WTC11 (cell line): Measurements from ENCODE around the gene CX3CR1. TPM values are rescaled to one million over a fixed set of nuclear protein-coding genes. Genes with fewer than 3 reads are reported as not detected.

Source experiments
- ATAC-seq: fragments of 200-7000 bp; cut with Tn5 transposase; 2 replicates; pipeline ENCODE4 v1.10.0; 2021; ENCODE audit warnings: mild to moderate bottlenecking, moderate library complexity
- CTCF ChIA-PET: fragments of 300-600 bp; sonication (Branson Sonifier 250); formaldehyde crosslinking; loops from one replicate; lab custom pipeline; 2021; ENCODE audit warnings: antibody characterized with exemption; lab: Charles Lee
- POLR2A ChIA-PET: fragments of 350-600 bp; sonication (Branson Sonifier 250); formaldehyde crosslinking; loops from one replicate; lab custom pipeline; 2021; ENCODE audit warnings: antibody characterized with exemption; lab: Charles Lee
- DNase-seq: peaks from one replicate; pipeline ENCODE4 v3.0.0; 2021; ENCODE audit warnings: low spot score
- H3K27ac Mint-ChIP-seq: 2 replicates; pipeline ENCODE4 v1.8.0; 2021; ENCODE audit warnings: mixed read lengths
- H3K27me3 Mint-ChIP-seq: 2 replicates; pipeline ENCODE4 v1.8.0; 2021; ENCODE audit warnings: low read depth, mild to moderate bottlenecking, moderate library complexity, mixed read lengths
- H3K36me3 Mint-ChIP-seq: 2 replicates; pipeline ENCODE4 v1.8.0; 2021; ENCODE audit warnings: mixed read lengths
- H3K4me1 Mint-ChIP-seq: 2 replicates; pipeline ENCODE4 v1.8.0; 2022; ENCODE audit warnings: mixed read lengths
- H3K4me3 Mint-ChIP-seq: 2 replicates; pipeline ENCODE4 v1.8.0; 2021; ENCODE audit warnings: mild to moderate bottlenecking, moderate library complexity, mixed read lengths
- H3K9me3 Mint-ChIP-seq: 2 replicates; pipeline ENCODE4 v1.8.0; 2021; ENCODE audit warnings: mixed read lengths
- ARID4B ChIP-seq: sonication (generic); formaldehyde crosslinking; IDR thresholded peaks from 2 replicates; pipeline ENCODE4 v1.8.0; 2023; ENCODE audit warnings: missing genetic modification reagents, mild to moderate bottlenecking, borderline replicate concordance
- FOXK1 ChIP-seq: sonication (generic); formaldehyde crosslinking; IDR thresholded peaks from 2 replicates; pipeline ENCODE4 v1.8.0; 2022; ENCODE audit warnings: mild to moderate bottlenecking, moderate library complexity, missing genetic modification reagents
- FOXP1 ChIP-seq: sonication (generic); formaldehyde crosslinking; IDR thresholded peaks from 2 replicates; pipeline ENCODE4 v1.8.0; 2022; ENCODE audit warnings: missing genetic modification reagents, mild to moderate bottlenecking, moderate library complexity, borderline replicate concordance
- MLX ChIP-seq: sonication (generic); formaldehyde crosslinking; IDR thresholded peaks from 2 replicates; pipeline ENCODE4 v1.8.1; 2023; ENCODE audit warnings: mild to moderate bottlenecking, missing genetic modification reagents, moderate library complexity
- NR3C1 ChIP-seq: sonication (generic); formaldehyde crosslinking; conservative IDR thresholded peaks from 2 replicates; pipeline ENCODE4 v1.8.1; 2023; ENCODE audit warnings: low read depth, mild to moderate bottlenecking, missing genetic modification reagents
- RORB ChIP-seq: fragments of 250-450 bp; sonication (Bioruptor Pico); IDR thresholded peaks from 2 replicates; pipeline ENCODE4 v1.9.0; 2021; ENCODE audit warnings: mild to moderate bottlenecking
- TEAD1 ChIP-seq: sonication (generic); formaldehyde crosslinking; IDR thresholded peaks from 2 replicates; pipeline ENCODE4 v1.8.0; 2022; ENCODE audit warnings: mild to moderate bottlenecking, missing genetic modification reagents
- TP53 ChIP-seq: sonication (generic); formaldehyde crosslinking; IDR thresholded peaks from 2 replicates; pipeline ENCODE4 v1.8.1; 2023; ENCODE audit warnings: mild to moderate bottlenecking, missing genetic modification reagents
- ZMAT4 ChIP-seq: fragments of 250-450 bp; sonication (Bioruptor Pico); IDR thresholded peaks from 2 replicates; pipeline ENCODE4 v1.9.0; 2021; ENCODE audit warnings: mild to moderate bottlenecking
- ZNF138 ChIP-seq: sonication (generic); formaldehyde crosslinking; conservative IDR thresholded peaks from 2 replicates; pipeline ENCODE4 v1.8.1; 2022; ENCODE audit warnings: mild to moderate bottlenecking, moderate library complexity, missing genetic modification reagents
- ZNF263 ChIP-seq: sonication (generic); formaldehyde crosslinking; IDR thresholded peaks from 2 replicates; pipeline ENCODE4 v1.8.1; 2022; ENCODE audit warnings: low read depth, mild to moderate bottlenecking, moderate library complexity, missing genetic modification reagents
- ZNF396 ChIP-seq: fragments of 250-450 bp; sonication (Bioruptor Pico); IDR thresholded peaks from 2 replicates; pipeline ENCODE4 v1.8.0; 2021; ENCODE audit warnings: mild to moderate bottlenecking, moderate library complexity, borderline replicate concordance
- ZNF423 ChIP-seq: fragments of 250-450 bp; sonication (Bioruptor Pico); IDR thresholded peaks from 2 replicates; pipeline ENCODE4 v2.1.2; 2022; ENCODE audit warnings: mild to moderate bottlenecking, moderate library complexity
- total RNA-seq: library from RNA; stranded (reverse); gene quantifications from 3 replicates; pipeline ENCODE4 v1.2.3, GENCODE V29; 2021
- TF ChIP-seq, protein P1 (sequence below): sonication (generic); formaldehyde crosslinking; conservative IDR thresholded peaks from 2 replicates; pipeline ENCODE4 v1.8.1; 2023; ENCODE audit warnings: mild to moderate bottlenecking, low read depth, missing genetic modification reagents, moderate library complexity
- TF ChIP-seq, protein P2 (sequence below): fragments of 250-450 bp; sonication (Bioruptor Pico); IDR thresholded peaks from 2 replicates; pipeline ENCODE4 v1.9.0; 2021; ENCODE audit warnings: mild to moderate bottlenecking, borderline replicate concordance
- TF ChIP-seq, protein P3 (sequence below): sonication (generic); formaldehyde crosslinking; IDR thresholded peaks from 2 replicates; pipeline ENCODE4 v1.8.1; 2022; ENCODE audit warnings: mild to moderate bottlenecking, moderate library complexity, missing genetic modification reagents

Gene CX3CR1
- total RNA-seq, 1 experiment from 2014 or later = 0.11 TPM

- TF ChIP-seq ZNF396 (CRISPR knock-in tag) = no peak
- TF ChIP-seq RORB = no peak
- TF ChIP-seq, protein P1, sequence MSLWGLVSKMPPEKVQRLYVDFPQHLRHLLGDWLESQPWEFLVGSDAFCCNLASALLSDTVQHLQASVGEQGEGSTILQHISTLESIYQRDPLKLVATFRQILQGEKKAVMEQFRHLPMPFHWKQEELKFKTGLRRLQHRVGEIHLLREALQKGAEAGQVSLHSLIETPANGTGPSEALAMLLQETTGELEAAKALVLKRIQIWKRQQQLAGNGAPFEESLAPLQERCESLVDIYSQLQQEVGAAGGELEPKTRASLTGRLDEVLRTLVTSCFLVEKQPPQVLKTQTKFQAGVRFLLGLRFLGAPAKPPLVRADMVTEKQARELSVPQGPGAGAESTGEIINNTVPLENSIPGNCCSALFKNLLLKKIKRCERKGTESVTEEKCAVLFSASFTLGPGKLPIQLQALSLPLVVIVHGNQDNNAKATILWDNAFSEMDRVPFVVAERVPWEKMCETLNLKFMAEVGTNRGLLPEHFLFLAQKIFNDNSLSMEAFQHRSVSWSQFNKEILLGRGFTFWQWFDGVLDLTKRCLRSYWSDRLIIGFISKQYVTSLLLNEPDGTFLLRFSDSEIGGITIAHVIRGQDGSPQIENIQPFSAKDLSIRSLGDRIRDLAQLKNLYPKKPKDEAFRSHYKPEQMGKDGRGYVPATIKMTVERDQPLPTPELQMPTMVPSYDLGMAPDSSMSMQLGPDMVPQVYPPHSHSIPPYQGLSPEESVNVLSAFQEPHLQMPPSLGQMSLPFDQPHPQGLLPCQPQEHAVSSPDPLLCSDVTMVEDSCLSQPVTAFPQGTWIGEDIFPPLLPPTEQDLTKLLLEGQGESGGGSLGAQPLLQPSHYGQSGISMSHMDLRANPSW (CRISPR knock-in tag) = no peak
- TF ChIP-seq TP53 = no peak
- TF ChIP-seq MLX = no peak
- TF ChIP-seq FOXP1 (CRISPR knock-in tag) = no peak
- TF ChIP-seq ZNF263 (CRISPR knock-in tag) = no peak
- TF ChIP-seq ZNF138 (CRISPR knock-in tag) = no peak
- TF ChIP-seq, protein P2, sequence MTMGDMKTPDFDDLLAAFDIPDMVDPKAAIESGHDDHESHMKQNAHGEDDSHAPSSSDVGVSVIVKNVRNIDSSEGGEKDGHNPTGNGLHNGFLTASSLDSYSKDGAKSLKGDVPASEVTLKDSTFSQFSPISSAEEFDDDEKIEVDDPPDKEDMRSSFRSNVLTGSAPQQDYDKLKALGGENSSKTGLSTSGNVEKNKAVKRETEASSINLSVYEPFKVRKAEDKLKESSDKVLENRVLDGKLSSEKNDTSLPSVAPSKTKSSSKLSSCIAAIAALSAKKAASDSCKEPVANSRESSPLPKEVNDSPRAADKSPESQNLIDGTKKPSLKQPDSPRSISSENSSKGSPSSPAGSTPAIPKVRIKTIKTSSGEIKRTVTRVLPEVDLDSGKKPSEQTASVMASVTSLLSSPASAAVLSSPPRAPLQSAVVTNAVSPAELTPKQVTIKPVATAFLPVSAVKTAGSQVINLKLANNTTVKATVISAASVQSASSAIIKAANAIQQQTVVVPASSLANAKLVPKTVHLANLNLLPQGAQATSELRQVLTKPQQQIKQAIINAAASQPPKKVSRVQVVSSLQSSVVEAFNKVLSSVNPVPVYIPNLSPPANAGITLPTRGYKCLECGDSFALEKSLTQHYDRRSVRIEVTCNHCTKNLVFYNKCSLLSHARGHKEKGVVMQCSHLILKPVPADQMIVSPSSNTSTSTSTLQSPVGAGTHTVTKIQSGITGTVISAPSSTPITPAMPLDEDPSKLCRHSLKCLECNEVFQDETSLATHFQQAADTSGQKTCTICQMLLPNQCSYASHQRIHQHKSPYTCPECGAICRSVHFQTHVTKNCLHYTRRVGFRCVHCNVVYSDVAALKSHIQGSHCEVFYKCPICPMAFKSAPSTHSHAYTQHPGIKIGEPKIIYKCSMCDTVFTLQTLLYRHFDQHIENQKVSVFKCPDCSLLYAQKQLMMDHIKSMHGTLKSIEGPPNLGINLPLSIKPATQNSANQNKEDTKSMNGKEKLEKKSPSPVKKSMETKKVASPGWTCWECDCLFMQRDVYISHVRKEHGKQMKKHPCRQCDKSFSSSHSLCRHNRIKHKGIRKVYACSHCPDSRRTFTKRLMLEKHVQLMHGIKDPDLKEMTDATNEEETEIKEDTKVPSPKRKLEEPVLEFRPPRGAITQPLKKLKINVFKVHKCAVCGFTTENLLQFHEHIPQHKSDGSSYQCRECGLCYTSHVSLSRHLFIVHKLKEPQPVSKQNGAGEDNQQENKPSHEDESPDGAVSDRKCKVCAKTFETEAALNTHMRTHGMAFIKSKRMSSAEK (CRISPR knock-in tag) = no peak
- POLR2A ChIA-PET = no interaction called here
- no peak for DNase-seq
- ATAC-seq = no peak
- no peak overlapping the region for H3K27ac Mint-ChIP-seq
- CTCF ChIA-PET = interaction anchor here (1.4 to 13.5 kb wide), 2 partner anchors 15 to 149 kb away, joined by 5 to 213 read pairs; no protein-coding TSS in a partner anchor
- no peaks in the 10 kb centered on the region for H3K9me3 Mint-ChIP-seq
- no peaks in the 10 kb centered on the region; the same call in 1 of the 2 replicates for H3K4me1 Mint-ChIP-seq
- no peaks in the 10 kb centered on the region for H3K36me3 Mint-ChIP-seq
- no peaks in the 10 kb centered on the region for H3K27me3 Mint-ChIP-seq
- no peak overlapping the region for H3K4me3 Mint-ChIP-seq
Observed at GRCh38 chr3:39275052-39275451, 4.8 kb downstream of the CX3CR1 start.

GRCh38 chr3:39273119-39273518, 6.7 kb downstream of the CX3CR1 start:
- no peaks in the 10 kb centered on the region for H3K9me3 Mint-ChIP-seq
- no peak overlapping the region for H3K27ac Mint-ChIP-seq
- CTCF ChIA-PET = interaction anchor here (0.6 to 13.5 kb wide), 12 partner anchors 8 to 146 kb away, joined by 3 to 213 read pairs (median 4); no protein-coding TSS in a partner anchor
- DNase-seq (no peak), ATAC-seq (peak; percentile 74)
- no peaks in the 10 kb centered on the region for H3K36me3 Mint-ChIP-seq
- H3K4me1 Mint-ChIP-seq = no peaks in the 10 kb centered on the region
- H3K4me3 Mint-ChIP-seq = no peak overlapping the region
- POLR2A ChIA-PET = no interaction called here
- H3K27me3 Mint-ChIP-seq = no peaks in the 10 kb centered on the region; the same call in 1 of the 2 replicates
- TF ChIP-seq NR3C1 (no peak), ARID4B (CRISPR knock-in tag) (no peak), ZNF423 (no peak), TEAD1 (CRISPR knock-in tag) (no peak), ZMAT4 (no peak), FOXK1 (CRISPR knock-in tag) (no peak), RORB (no peak)
- TF ChIP-seq, protein P2 (CRISPR knock-in tag) = no peak
- TF ChIP-seq, protein P3, sequence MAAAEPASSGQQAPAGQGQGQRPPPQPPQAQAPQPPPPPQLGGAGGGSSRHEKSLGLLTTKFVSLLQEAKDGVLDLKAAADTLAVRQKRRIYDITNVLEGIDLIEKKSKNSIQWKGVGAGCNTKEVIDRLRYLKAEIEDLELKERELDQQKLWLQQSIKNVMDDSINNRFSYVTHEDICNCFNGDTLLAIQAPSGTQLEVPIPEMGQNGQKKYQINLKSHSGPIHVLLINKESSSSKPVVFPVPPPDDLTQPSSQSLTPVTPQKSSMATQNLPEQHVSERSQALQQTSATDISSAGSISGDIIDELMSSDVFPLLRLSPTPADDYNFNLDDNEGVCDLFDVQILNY (CRISPR knock-in tag) = no peak
